Duodenal mucosa (tissue), 2 donors: ENCODE results near the gene SIX4.

ENCODE experiments used
- H3K27ac ChIP-seq: one replicate; pipeline ENCODE4 v1.7.0; 2013; ENCODE audit warnings: low read depth, low read length
- H3K27me3 ChIP-seq, 2 donors: one replicate each; pipeline ENCODE4 v1.7.0; 2013; ENCODE audit warnings: low read length in 2 of 2, control low read depth in 1 of 2; ENCODE audit not compliant: insufficient read depth in 2 of 2, control insufficient read depth in 1 of 2
- H3K36me3 ChIP-seq, 2 donors: one replicate each; pipeline ENCODE4 v1.7.0; 2013; ENCODE audit warnings: low read length in 2 of 2, control low read depth in 1 of 2; ENCODE audit not compliant: insufficient read depth in 2 of 2, control insufficient read depth in 1 of 2
- H3K4me1 ChIP-seq, 2 donors: one replicate each; pipeline ENCODE4 v1.7.0; 2013; ENCODE audit warnings: low read length in 2 of 2, control low read depth in 1 of 2; ENCODE audit not compliant: insufficient read depth in 2 of 2, control insufficient read depth in 1 of 2
- H3K4me3 ChIP-seq, 2 donors: one replicate each; pipeline ENCODE4 v1.7.0; 2013; ENCODE audit warnings: low read length in 2 of 2, low read depth in 1 of 2
- H3K9ac ChIP-seq, 2 donors: one replicate each; pipeline ENCODE4 v1.7.0; 2013; ENCODE audit warnings: low read length in 2 of 2, low read depth in 1 of 2
- H3K9me3 ChIP-seq, 2 donors: one replicate each; pipeline ENCODE4 v1.7.0; 2013; ENCODE audit warnings: low read length in 2 of 2, control low read depth in 1 of 2; ENCODE audit not compliant: control insufficient read depth in 1 of 2

Gene SIX4

GRCh38 chr14:60662982-60663381 lies 61.2 kb downstream of the SIX4 start:
- Histone ChIP-seq H3K27me3 (peaks cover 16 to 24% of the 10 kb centered on the region in 2 donors), H3K4me1 (peaks cover 1 to 3% of the 10 kb centered on the region in 2 donors), H3K9ac (no peak overlapping the region), H3K36me3 (no peaks in the 10 kb centered on the region), H3K4me3 (no peak overlapping the region), H3K9me3 (no peaks in the 10 kb centered on the region), H3K27ac (no peak overlapping the region)

- H3K9ac ChIP-seq = no peak overlapping the region
- H3K27ac ChIP-seq = no peak overlapping the region
- H3K4me3 ChIP-seq = no peak overlapping the region
- H3K4me1 ChIP-seq = peaks cover 7 to 12% of the 10 kb centered on the region in 2 donors
- peaks cover 25 to 33% of the 10 kb centered on the region in 2 donors for H3K27me3 ChIP-seq
- H3K36me3 ChIP-seq = no peaks in the 10 kb centered on the region
- no peaks in the 10 kb centered on the region for H3K9me3 ChIP-seq
These were observed 62.4 kb downstream of the SIX4 start for GRCh38 chr14:60661721-60662120.
